ENCODE results near the gene OR9Q1.

OR9Q1 gene

GRCh38 chr11:58165504-58166106 is 141.9 kb downstream of the OR9Q1 start:
- no peak overlapping the region for H3K9ac ChIP-seq (ENCODE audit: insufficient read length)
- H3K9me3 ChIP-seq (ENCODE audit: low read depth, low read length), result no peaks in the 10 kb centered on the region
- TF ChIP-seq EZH2 (IDR thresholded peaks at IDR 0.05) (no peak), POLR2AphosphoS5 (IDR thresholded peaks at IDR 0.05; ENCODE audit: borderline replicate concordance, low read depth, low read length) (no peak), FOXP2 (optimal IDR thresholded peaks at IDR 0.05; ENCODE audit: control extremely low read depth, extremely low read length, insufficient read depth) (no peak)
- H3K36me3 ChIP-seq (ENCODE audit: insufficient read depth, low read length), result no peaks in the 10 kb centered on the region
- no peak overlapping the region for H3K4me3 ChIP-seq
- DNase-seq (ENCODE audit: low read depth, low spot score), result no peak
- H3K27ac ChIP-seq, result no peak overlapping the region

DNA sequence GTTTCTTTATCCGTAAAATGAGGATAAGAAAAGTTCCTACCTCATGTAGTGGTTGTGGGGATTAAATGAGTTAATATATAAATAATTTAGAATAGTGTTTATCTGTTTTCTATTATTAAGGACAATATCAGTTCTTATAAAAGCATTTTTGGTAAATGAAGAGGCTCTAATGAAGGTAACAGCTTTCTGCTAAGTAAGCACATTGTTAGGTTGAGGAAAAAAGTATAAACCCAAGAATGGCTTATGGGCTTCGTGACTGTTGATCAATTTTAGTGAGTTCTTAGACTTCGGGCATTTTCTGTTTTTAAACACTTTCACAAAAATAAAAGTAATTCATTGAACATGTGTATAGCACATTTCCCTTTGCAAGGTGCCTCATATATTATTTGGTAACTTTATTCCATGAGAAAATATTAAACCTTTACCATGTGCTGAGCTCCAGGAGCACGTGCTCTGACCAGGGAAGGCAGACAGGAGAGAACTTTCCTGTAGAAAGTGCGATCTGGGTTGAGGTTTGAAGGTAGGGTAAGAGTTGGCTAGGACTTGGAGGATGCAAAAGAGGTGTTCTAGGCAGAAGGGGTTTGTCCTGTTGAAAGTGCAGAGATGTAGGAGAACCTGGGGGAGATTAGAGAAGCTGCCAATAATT is 153.9 kb downstream of the OR9Q1 start:
- no peak for DNase-seq (ENCODE audit: low read depth, low spot score)
- no peak for TF ChIP-seq POLR2AphosphoS5 (IDR thresholded peaks at IDR 0.05; ENCODE audit: borderline replicate concordance, low read depth, low read length)
- TF ChIP-seq EZH2 (IDR thresholded peaks at IDR 0.05), result no peak
- no peak for TF ChIP-seq FOXP2 (optimal IDR thresholded peaks at IDR 0.05; ENCODE audit: control extremely low read depth, extremely low read length, insufficient read depth)
- no peak overlapping the region for H3K4me3 ChIP-seq
- H3K27ac ChIP-seq, result no peak overlapping the region
- no peaks in the 10 kb centered on the region for H3K9me3 ChIP-seq (ENCODE audit: low read depth, low read length)
- no peaks in the 10 kb centered on the region for H3K36me3 ChIP-seq (ENCODE audit: insufficient read depth, low read length)
- H3K9ac ChIP-seq (ENCODE audit: insufficient read length), result no peak overlapping the region

GRCh38 chr11:58178444-58178843 is 154.8 kb downstream of the OR9Q1 start:
- no peak overlapping the region for H3K4me3 ChIP-seq
- TF ChIP-seq EZH2 (IDR thresholded peaks at IDR 0.05), result no peak
- no peak overlapping the region for H3K9ac ChIP-seq (ENCODE audit: insufficient read length)
- no peak overlapping the region for H3K27ac ChIP-seq
- H3K9me3 ChIP-seq (ENCODE audit: low read depth, low read length), result no peaks in the 10 kb centered on the region
- no peaks in the 10 kb centered on the region for H3K36me3 ChIP-seq (ENCODE audit: insufficient read depth, low read length)
- no peak for DNase-seq (ENCODE audit: low read depth, low spot score)

GRCh38 chr11:58179648-58180047 is 156.0 kb downstream of the OR9Q1 start:
- no peak for DNase-seq (ENCODE audit: low read depth, low spot score)
- no peak overlapping the region for H3K4me3 ChIP-seq
- no peak for TF ChIP-seq EZH2 (IDR thresholded peaks at IDR 0.05)
- no peak for TF ChIP-seq POLR2AphosphoS5 (IDR thresholded peaks at IDR 0.05; ENCODE audit: borderline replicate concordance, low read depth, low read length)
- no peak for TF ChIP-seq FOXP2 (optimal IDR thresholded peaks at IDR 0.05; ENCODE audit: control extremely low read depth, extremely low read length, insufficient read depth)
- H3K36me3 ChIP-seq (ENCODE audit: insufficient read depth, low read length), result no peaks in the 10 kb centered on the region
- H3K9ac ChIP-seq (ENCODE audit: insufficient read length), result no peak overlapping the region
- no peak overlapping the region for H3K27ac ChIP-seq
- H3K9me3 ChIP-seq (ENCODE audit: low read depth, low read length), result no peaks in the 10 kb centered on the region

- Histone ChIP-seq H3K9me3 (ENCODE audit: low read depth, low read length) (no peaks in the 10 kb centered on the region), H3K27ac (no peak overlapping the region), H3K9ac (ENCODE audit: insufficient read length) (no peak overlapping the region), H3K4me3 (no peak overlapping the region), H3K36me3 (ENCODE audit: insufficient read depth, low read length) (no peaks in the 10 kb centered on the region)
- no peak for DNase-seq (ENCODE audit: low read depth, low spot score)
- TF ChIP-seq FOXP2 (optimal IDR thresholded peaks at IDR 0.05; ENCODE audit: control extremely low read depth, extremely low read length, insufficient read depth), result no peak
- no peak for TF ChIP-seq POLR2AphosphoS5 (IDR thresholded peaks at IDR 0.05; ENCODE audit: borderline replicate concordance, low read depth, low read length)
- TF ChIP-seq EZH2 (IDR thresholded peaks at IDR 0.05), result no peak
Measured at GRCh38 chr11:58186938-58187337, 163.3 kb downstream of the OR9Q1 start.

- no peak for DNase-seq (ENCODE audit: low read depth, low spot score)
- Histone ChIP-seq H3K4me3 (no peak within 1 kb of the TSS), H3K9me3 (ENCODE audit: low read depth, low read length) (no peaks in the 10 kb centered on the region), H3K9ac (ENCODE audit: insufficient read length) (no peak within 1 kb of the TSS), H3K36me3 (ENCODE audit: insufficient read depth, low read length) (no peaks in the 10 kb centered on the region), H3K27ac (no peak within 1 kb of the TSS)
- TF ChIP-seq FOXP2 (optimal IDR thresholded peaks at IDR 0.05; ENCODE audit: control extremely low read depth, extremely low read length, insufficient read depth) (no peak), POLR2AphosphoS5 (IDR thresholded peaks at IDR 0.05; ENCODE audit: borderline replicate concordance, low read depth, low read length) (no peak), EZH2 (IDR thresholded peaks at IDR 0.05) (no peak)
Measured at GRCh38 chr11:58188770-58189169, 165.1 kb downstream of the OR9Q1 start, which contains the start of gene OR9Q2. OR9Q2 (plus strand) TSS chr11:58189070; CDS start chr11:58190491, 1,421 bp downstream.

GRCh38 chr11:58192229-58192628 is 168.5 kb downstream of the OR9Q1 start:
- Histone ChIP-seq H3K36me3 (ENCODE audit: insufficient read depth, low read length) (no peaks in the 10 kb centered on the region), H3K27ac (no peak overlapping the region), H3K9ac (ENCODE audit: insufficient read length) (no peak overlapping the region), H3K9me3 (ENCODE audit: low read depth, low read length) (no peaks in the 10 kb centered on the region), H3K4me3 (no peak overlapping the region)
- no peak for TF ChIP-seq EZH2 (IDR thresholded peaks at IDR 0.05)
- no peak for DNase-seq (ENCODE audit: low read depth, low spot score)

DNA sequence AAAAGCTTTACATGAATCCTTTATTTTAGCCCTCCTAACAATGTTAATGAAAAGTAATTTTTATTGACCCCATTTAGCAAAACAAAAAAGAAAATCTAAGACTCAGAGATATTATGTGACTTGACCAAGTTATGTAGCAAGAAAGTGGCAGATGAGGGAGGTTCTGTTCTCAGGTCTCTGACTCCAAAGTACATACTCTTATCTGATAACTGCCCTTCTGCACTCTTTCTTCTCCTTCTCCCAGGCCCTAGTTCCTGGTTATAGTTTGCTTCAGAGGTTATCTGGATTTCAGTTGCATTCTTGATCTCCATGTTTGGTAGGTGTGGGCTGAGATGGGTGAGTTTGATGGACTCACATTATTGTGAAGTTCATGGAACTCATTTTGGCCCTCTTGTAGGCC is 169.7 kb downstream of the OR9Q1 start:
- no peak overlapping the region for H3K9ac ChIP-seq (ENCODE audit: insufficient read length)
- H3K9me3 ChIP-seq (ENCODE audit: low read depth, low read length), result no peaks in the 10 kb centered on the region
- TF ChIP-seq POLR2AphosphoS5 (IDR thresholded peaks at IDR 0.05; ENCODE audit: borderline replicate concordance, low read depth, low read length) (no peak), EZH2 (IDR thresholded peaks at IDR 0.05) (no peak), FOXP2 (optimal IDR thresholded peaks at IDR 0.05; ENCODE audit: control extremely low read depth, extremely low read length, insufficient read depth) (no peak)
- H3K27ac ChIP-seq, result no peak overlapping the region
- no peaks in the 10 kb centered on the region for H3K36me3 ChIP-seq (ENCODE audit: insufficient read depth, low read length)
- no peak for DNase-seq (ENCODE audit: low read depth, low spot score)
- no peak overlapping the region for H3K4me3 ChIP-seq

- Histone ChIP-seq H3K36me3 (ENCODE audit: insufficient read depth, low read length) (no peaks in the 10 kb centered on the region), H3K4me3 (no peak overlapping the region), H3K9me3 (ENCODE audit: low read depth, low read length) (no peaks in the 10 kb centered on the region), H3K27ac (no peak overlapping the region), H3K9ac (ENCODE audit: insufficient read length) (no peak overlapping the region)
- no peak for TF ChIP-seq EZH2 (IDR thresholded peaks at IDR 0.05)
- no peak for TF ChIP-seq FOXP2 (optimal IDR thresholded peaks at IDR 0.05; ENCODE audit: control extremely low read depth, extremely low read length, insufficient read depth)
- no peak for TF ChIP-seq POLR2AphosphoS5 (IDR thresholded peaks at IDR 0.05; ENCODE audit: borderline replicate concordance, low read depth, low read length)
- no peak for DNase-seq (ENCODE audit: low read depth, low spot score)
Measured at GRCh38 chr11:58195939-58196338, 172.3 kb downstream of the OR9Q1 start.
